K562 (cell line): ENCODE data around the gene SLC39A3. TPM values are rescaled to one million over a fixed set of nuclear protein-coding genes. Genes with fewer than 3 reads are reported as not detected.

Experiments
- CHD2 ChIP-seq: IDR thresholded peaks from 2 replicates; pipeline ENCODE4 v1.6.1; 2011; ENCODE audit warnings: low read depth, low read length
- DMBX1 ChIP-seq: fragments of 250-450 bp; sonication (Bioruptor Pico); IDR thresholded peaks from 2 replicates; pipeline ENCODE4 v1.8.0; 2022; ENCODE audit warnings: inconsistent platforms, mild to moderate bottlenecking, moderate library complexity, borderline replicate concordance
- E2F1 ChIP-seq: sonication (generic); formaldehyde crosslinking; IDR thresholded peaks from 2 replicates; pipeline ENCODE4 v1.8.1; 2023; ENCODE audit warnings: mild to moderate bottlenecking, missing genetic modification reagents, moderate library complexity
- ETS1 ChIP-seq: conservative IDR thresholded peaks from 2 replicates; pipeline ENCODE4 v1.6.1; 2011; ENCODE audit warnings: low read depth, mild to moderate bottlenecking, low read length; ENCODE audit not compliant: control insufficient read depth
- FIP1L1 ChIP-seq: fragments of 200-400 bp; formaldehyde crosslinking; IDR thresholded peaks from 2 replicates; pipeline ENCODE4 v1.6.1; 2018; ENCODE audit warnings: mild to moderate bottlenecking, low read depth, low read length; ENCODE audit not compliant: poor library complexity, severe bottlenecking
- FOSL1 ChIP-seq: fragments of 200-800 bp; sonication (Bioruptor generic); conservative IDR thresholded peaks from 2 replicates; pipeline ENCODE4 v1.6.1; 2016; ENCODE audit warnings: missing genetic modification characterization, missing compliant biosample characterization
- FOXM1 ChIP-seq, 2 experiments: fragments of 450-650 bp in 1 of 2; sonication (generic) in 1 of 2; formaldehyde crosslinking in 1 of 2; IDR thresholded peaks; 2 replicates each; pipeline versions ENCODE4 v1.6.1 to v1.9.0; 2017 to 2022; ENCODE audit warnings: low read depth in 2 of 2, mild to moderate bottlenecking in 2 of 2, missing genetic modification reagents in 1 of 2, moderate library complexity in 1 of 2
- HNRNPLL ChIP-seq: fragments of 200-400 bp; formaldehyde crosslinking; IDR thresholded peaks from 2 replicates; pipeline ENCODE4 v1.6.1; 2017; ENCODE audit warnings: low read length, low read depth, mild to moderate bottlenecking; ENCODE audit not compliant: poor library complexity, severe bottlenecking
- ILF3 ChIP-seq: fragments of 450-650 bp; IDR thresholded peaks from 2 replicates; pipeline ENCODE4 v1.6.1; 2018; ENCODE audit warnings: antibody characterized with exemption, mild to moderate bottlenecking, moderate library complexity, borderline replicate concordance
- MIER1 ChIP-seq: fragments of 450-650 bp; IDR thresholded peaks from 2 replicates; pipeline ENCODE4 v1.6.1; 2016; ENCODE audit warnings: antibody characterized with exemption, mild to moderate bottlenecking, low read depth
- MYBL2 ChIP-seq, 2 experiments: fragments of 450-650 bp in 1 of 2; sonication (generic) in 1 of 2; formaldehyde crosslinking in 1 of 2; IDR thresholded peaks; 2 replicates each; pipeline versions ENCODE4 v1.6.1 to v1.8.1; 2017 to 2022; ENCODE audit warnings: borderline replicate concordance in 1 of 2, inconsistent platforms in 1 of 2, low read depth in 1 of 2, mild to moderate bottlenecking in 1 of 2, missing genetic modification reagents in 1 of 2, moderate library complexity in 1 of 2
- NBN ChIP-seq: fragments of 450-650 bp; IDR thresholded peaks from 2 replicates; pipeline ENCODE4 v1.6.1; 2016; ENCODE audit warnings: low read depth, mild to moderate bottlenecking
- NR2F6 ChIP-seq: fragments of 450-650 bp; formaldehyde crosslinking; IDR thresholded peaks from 2 replicates; pipeline ENCODE4 v1.4.0; 2020; ENCODE audit warnings: mild to moderate bottlenecking
- PBX2 ChIP-seq, 2 experiments: IDR thresholded peaks in 1 of 2; conservative IDR thresholded peaks in 1 of 2; 2 replicates each; pipeline ENCODE4 v1.6.1; 2016; ENCODE audit warnings: low read depth in 2 of 2, mild to moderate bottlenecking in 1 of 2, missing compliant biosample characterization in 1 of 2, missing genetic modification characterization in 1 of 2, moderate library complexity in 1 of 2
- TCF3 ChIP-seq: sonication (generic); formaldehyde crosslinking; IDR thresholded peaks from 2 replicates; pipeline ENCODE4 v1.4.0; 2020; ENCODE audit warnings: mild to moderate bottlenecking, missing genetic modification reagents
- ZBTB33 ChIP-seq: sonication (generic); formaldehyde crosslinking; IDR thresholded peaks from 2 replicates; pipeline ENCODE4 v1.8.1; 2023; ENCODE audit warnings: mild to moderate bottlenecking, missing genetic modification reagents
- ZNF140 ChIP-seq: fragments of 250-450 bp; sonication (Bioruptor Pico); IDR thresholded peaks from 2 replicates; pipeline ENCODE4 v1.8.0; 2021; ENCODE audit warnings: moderate library complexity, mild to moderate bottlenecking, inconsistent platforms
- polyA plus RNA-seq, 8 experiments: library from polyadenylated mRNA; depleted of rRNA in 4 of 8; stranded (reverse) in 5 of 8; unstranded in 3 of 8; fragments of >200 nt; fragmentation: Nextera tagmentation in 2 of 8; fragmentation: Illumina TruSeq in 1 of 8; extraction: Ambion mirVana in 2 of 8; extraction: Trizol in 1 of 8; gene quantifications; 2 replicates each; pipeline versions ENCODE4 v1.2.1 to v1.2.3, GENCODE V29; 2011 to 2014; ENCODE audit warnings: inconsistent platforms in 1 of 8, missing spikeins in 1 of 8
- total RNA-seq, 7 experiments: library from RNA; depleted of rRNA in 6 of 7; stranded (reverse); fragments of >200 nt in 6 of 7; fragmentation: Illumina TruSeq in 2 of 7; extraction: Trizol in 2 of 7; gene quantifications; 2 replicates each; pipeline versions ENCODE4 v1.2.1 to v1.2.3, GENCODE V29; 2011 to 2021; ENCODE audit warnings: low replicate concordance in 1 of 7

SLC39A3 gene
- total and polyA plus RNA-seq, 9 of the 15 experiments (the other 6 are each of a cell fraction or from before 2014, with no cell fraction given): 2.3 to 215 (median 127) TPM

GRCh38 chr19:2782936-2783780 is 43.3 kb upstream of the SLC39A3 start, which contains the start of gene SGTA (continued):
- TF ChIP-seq FOXM1 (IDR thresholded peaks at IDR 0.05; ENCODE audit: low read depth) (no peak), FOXM1 (CRISPR knock-in tag; IDR thresholded peaks at IDR 0.05; ENCODE audit: low read depth) (peak; percentile 90; the same call in 1 of the 2 replicates), FOSL1 (no peak), NBN (peak; percentile 85), NR2F6 (no peak), ETS1 (peak; percentile 73; the same call in 1 of the 2 replicates), FIP1L1 (peak; percentile 93), DMBX1 (CRISPR knock-in tag) (peak; percentile 85; the same call in 1 of the 2 replicates), ZNF140 (no peak), MIER1 (no peak), E2F1 (peak; percentile 97), CHD2 (peak; percentile 47), HNRNPLL (peak; percentile 69), ZBTB33 (peak; percentile 94), ILF3 (no peak), TCF3 (CRISPR knock-in tag) (peak; percentile 59; the same call in 1 of the 2 replicates), PBX2 (CRISPR knock-in tag; IDR thresholded peaks at IDR 0.05; ENCODE audit: low read depth) (no peak), PBX2 (tag; conservative IDR thresholded peaks at IDR 0.05; ENCODE audit: low read depth) (no peak; the same call in 1 of the 2 replicates), MYBL2 (IDR thresholded peaks at IDR 0.05; ENCODE audit: low read depth) (no peak; the same call in 1 of the 2 replicates), MYBL2 (CRISPR knock-in tag; IDR thresholded peaks at IDR 0.05; ENCODE audit: borderline replicate concordance) (peak; percentile 68; the same call in 1 of the 2 replicates)
